WTC11 (cell line): ENCODE data around the gene SERTAD1.

Experiments
- CREM ChIP-seq: sonication (generic); formaldehyde crosslinking; IDR thresholded peaks from 2 replicates; pipeline ENCODE4 v1.8.1; 2022; ENCODE audit warnings: mild to moderate bottlenecking, missing genetic modification reagents, moderate library complexity
- CTCF ChIP-seq: fragments of 200-600 bp; IDR thresholded peaks from 2 replicates; pipeline ENCODE4 v1.8.0; 2022; ENCODE audit warnings: antibody characterized with exemption
- E2F4 ChIP-seq: sonication (generic); formaldehyde crosslinking; IDR thresholded peaks from 2 replicates; pipeline ENCODE4 v1.8.1; 2022; ENCODE audit warnings: low read depth, mild to moderate bottlenecking, moderate library complexity, missing genetic modification reagents, borderline replicate concordance
- MAX ChIP-seq: sonication (generic); formaldehyde crosslinking; IDR thresholded peaks from 2 replicates; pipeline ENCODE4 v1.8.0; 2022; ENCODE audit warnings: mild to moderate bottlenecking, missing genetic modification reagents
- NFATC4 ChIP-seq: fragments of 250-450 bp; sonication (Bioruptor Pico); IDR thresholded peaks from 2 replicates; pipeline ENCODE4 v1.9.0; 2021; ENCODE audit warnings: mild to moderate bottlenecking
- SP1 ChIP-seq: sonication (generic); formaldehyde crosslinking; conservative IDR thresholded peaks from 2 replicates; pipeline ENCODE4 v1.8.1; 2022; ENCODE audit warnings: missing genetic modification reagents
- STAT6 ChIP-seq: sonication (generic); formaldehyde crosslinking; conservative IDR thresholded peaks from 2 replicates; pipeline ENCODE4 v1.8.1; 2023; ENCODE audit warnings: mild to moderate bottlenecking, low read depth, missing genetic modification reagents, moderate library complexity
- TCF7 ChIP-seq: sonication (generic); formaldehyde crosslinking; IDR thresholded peaks from 2 replicates; pipeline ENCODE4 v1.8.0; 2022; ENCODE audit warnings: mild to moderate bottlenecking, low read depth, missing genetic modification reagents, moderate library complexity
- ZNF121 ChIP-seq: sonication (generic); formaldehyde crosslinking; IDR thresholded peaks from 2 replicates; pipeline ENCODE4 v1.8.0; 2023; ENCODE audit warnings: missing genetic modification reagents

- no peak for TF ChIP-seq E2F4 (CRISPR knock-in tag)
- no peak for TF ChIP-seq TCF7 (CRISPR knock-in tag)
- TF ChIP-seq CREM, result no peak
- TF ChIP-seq CTCF, result no peak
- TF ChIP-seq SP1 (CRISPR knock-in tag), result no peak
- TF ChIP-seq STAT6 (CRISPR knock-in tag), result no peak
- no peak for TF ChIP-seq ZNF121 (CRISPR knock-in tag)
- TF ChIP-seq MAX (CRISPR knock-in tag), result no peak
- TF ChIP-seq NFATC4 (CRISPR knock-in tag), result no peak
Measured at GRCh38 chr19:40460185-40460584, 34.4 kb upstream of the SERTAD1 start.
